Esophagus muscularis mucosa (tissue), 4 donors: Measurements from ENCODE around the gene PRDM2.

Experiments
- CTCF ChIP-seq, 3 experiments: fragments of 200-600 bp in 2 of 3; fragments of 450-650 bp in 1 of 3; sonication (generic) in 2 of 3; IDR thresholded peaks; one replicate each; pipeline ENCODE4 v1.5.1; 2017 to 2019; ENCODE audit warnings: antibody characterized with exemption in 3 of 3, mild to moderate bottlenecking in 2 of 3, moderate library complexity in 1 of 3
- EP300 ChIP-seq: sonication (generic); formaldehyde crosslinking; IDR thresholded peaks from one replicate; pipeline ENCODE4 v1.6.1; 2017; ENCODE audit warnings: antibody characterized with exemption
- POLR2A ChIP-seq: fragments of 450-650 bp; IDR thresholded peaks from one replicate; pipeline ENCODE4 v1.6.1; 2017; ENCODE audit warnings: antibody characterized with exemption, moderate library complexity, mild to moderate bottlenecking, low read depth
- POLR2AphosphoS5 ChIP-seq, 2 donors: sonication (generic); formaldehyde crosslinking; IDR thresholded peaks; one replicate each; pipeline ENCODE4 v1.6.1; 2017; ENCODE audit warnings: antibody characterized with exemption in 2 of 2

- no peak for TF ChIP-seq POLR2A
- no peak for TF ChIP-seq CTCF (IDR thresholded peaks at IDR 0.05)
- no peak for TF ChIP-seq POLR2AphosphoS5 (IDR thresholded peaks at IDR 0.05)
- no peak for TF ChIP-seq EP300
Measured at GRCh38 chr1:13756557-13757315, 56.7 kb downstream of the PRDM2 start.
